Spinal cord (tissue), 10 donors: ENCODE results near the gene BAHD1. TPM values are rescaled to one million over a fixed set of nuclear protein-coding genes. Genes with fewer than 3 reads are reported as not detected.

Source experiments
- DNase-seq, 6 donors: peaks; one replicate each; pipeline versions ENCODE4 v3.0.0 to v3.0.0-alpha.2; 2013 to 2015; ENCODE audit warnings: low spot score in 6 of 6, low read depth in 4 of 6
- H3K27ac ChIP-seq: one replicate; pipeline ENCODE4 v1.5.1; 2013; ENCODE audit warnings: low read depth, low read length, control low read depth
- H3K27me3 ChIP-seq: one replicate; pipeline ENCODE4 v1.6.1; 2013; ENCODE audit warnings: low read length; ENCODE audit not compliant: control insufficient read depth, insufficient read depth
- H3K36me3 ChIP-seq: one replicate; pipeline ENCODE4 v1.6.1; 2013; ENCODE audit warnings: low read length; ENCODE audit not compliant: control insufficient read depth, insufficient read depth
- H3K4me1 ChIP-seq: one replicate; pipeline ENCODE4 v1.6.1; 2013; ENCODE audit warnings: low read length; ENCODE audit not compliant: control insufficient read depth, insufficient read depth
- H3K4me3 ChIP-seq: one replicate; pipeline ENCODE4 v1.5.1; 2013; ENCODE audit warnings: low read depth, low read length, control low read depth
- H3K9me3 ChIP-seq: one replicate; pipeline ENCODE4 v1.6.1; 2013; ENCODE audit warnings: low read length; ENCODE audit not compliant: control insufficient read depth, insufficient read depth
- WGBS: methylation state at CpG from one replicate; pipeline ENCODE4 v1.1.5; 2013; ENCODE audit warnings: missing lambda C conversion rate; ENCODE audit not compliant: insufficient coverage; 5-methylcytosine and 5-hydroxymethylcytosine counted together
- polyA plus RNA-seq, 2 donors: library from polyadenylated mRNA; unstranded; fragments of 120-200 nt; gene quantifications; one replicate each; pipeline ENCODE4 v1.2.1, GENCODE V29; 2013; ENCODE audit not compliant: insufficient read length in 2 of 2
- total RNA-seq, 2 donors: library from RNA; depleted of rRNA in 1 of 2; stranded (reverse); fragments of 120-200 nt in 1 of 2; fragments of >200 nt in 1 of 2; gene quantifications; one replicate each; pipeline versions ENCODE4 v1.2.3 to v1.2.4, GENCODE V29; 2013 to 2014
- donor health status: healthy.

BAHD1 gene
- total and polyA plus RNA-seq, 4 donors = 6.2 to 25.3 (median 18.7) TPM

- no peak for DNase-seq
- Histone ChIP-seq H3K4me1 (peaks cover 19% of the 10 kb centered on the region), H3K4me3 (no peak overlapping the region), H3K27ac (no peak overlapping the region), H3K36me3 (peaks cover 69% of the 10 kb centered on the region), H3K27me3 (no peaks in the 10 kb centered on the region), H3K9me3 (no peaks in the 10 kb centered on the region)
- 100% methylated on average over 1 of the region's 11 CpGs for WGBS
These were observed 30.3 kb upstream of the BAHD1 start for GRCh38 chr15:40410476-40410875.

GRCh38 chr15:40412095-40412759 lies 28.5 kb upstream of the BAHD1 start:
- H3K27me3 ChIP-seq = no peaks in the 10 kb centered on the region
- 88% methylated on average over 7 of the region's 7 CpGs for WGBS
- H3K27ac ChIP-seq = no peak overlapping the region
- H3K4me1 ChIP-seq = peaks cover 6% of the 10 kb centered on the region
- peaks cover 83% of the 10 kb centered on the region for H3K36me3 ChIP-seq
- no peak overlapping the region for H3K4me3 ChIP-seq
- DNase-seq = no peak
- no peaks in the 10 kb centered on the region for H3K9me3 ChIP-seq

- H3K4me1 ChIP-seq = no peaks in the 10 kb centered on the region
- DNase-seq = no peak
- no peak overlapping the region for H3K27ac ChIP-seq
- 98% methylated on average over 7 of the region's 9 CpGs for WGBS
- no peaks in the 10 kb centered on the region for H3K9me3 ChIP-seq
- no peaks in the 10 kb centered on the region for H3K27me3 ChIP-seq
- peaks cover 85% of the 10 kb centered on the region for H3K36me3 ChIP-seq
- H3K4me3 ChIP-seq = no peak overlapping the region
These were observed 27.7 kb upstream of the BAHD1 start for GRCh38 chr15:40413036-40413435.

GRCh38 chr15:40414816-40415215 lies 25.9 kb upstream of the BAHD1 start:
- DNase-seq = no peak
- Histone ChIP-seq H3K4me1 (no peaks in the 10 kb centered on the region), H3K27me3 (no peaks in the 10 kb centered on the region), H3K9me3 (no peaks in the 10 kb centered on the region), H3K27ac (no peak overlapping the region), H3K36me3 (peaks cover 78% of the 10 kb centered on the region), H3K4me3 (no peak overlapping the region)
- WGBS = 91% methylated on average over 6 of the region's 7 CpGs

- no peak overlapping the region for H3K4me3 ChIP-seq
- peaks cover 79% of the 10 kb centered on the region for H3K36me3 ChIP-seq
- H3K27ac ChIP-seq = no peak overlapping the region
- no peaks in the 10 kb centered on the region for H3K27me3 ChIP-seq
- 99% methylated on average over 10 of the region's 10 CpGs for WGBS
- no peak for DNase-seq
- H3K9me3 ChIP-seq = no peaks in the 10 kb centered on the region
- H3K4me1 ChIP-seq = no peaks in the 10 kb centered on the region
These were observed 25.5 kb upstream of the BAHD1 start for GRCh38 chr15:40415226-40415625.

- Histone ChIP-seq H3K9me3 (no peaks in the 10 kb centered on the region), H3K36me3 (peaks cover 71% of the 10 kb centered on the region), H3K27me3 (no peaks in the 10 kb centered on the region), H3K4me1 (no peaks in the 10 kb centered on the region), H3K4me3 (no peak overlapping the region), H3K27ac (no peak overlapping the region)
- no peak for DNase-seq
- WGBS = 95% methylated on average over 12 of the region's 14 CpGs
These were observed 24.7 kb upstream of the BAHD1 start for GRCh38 chr15:40416056-40416455.

DNA sequence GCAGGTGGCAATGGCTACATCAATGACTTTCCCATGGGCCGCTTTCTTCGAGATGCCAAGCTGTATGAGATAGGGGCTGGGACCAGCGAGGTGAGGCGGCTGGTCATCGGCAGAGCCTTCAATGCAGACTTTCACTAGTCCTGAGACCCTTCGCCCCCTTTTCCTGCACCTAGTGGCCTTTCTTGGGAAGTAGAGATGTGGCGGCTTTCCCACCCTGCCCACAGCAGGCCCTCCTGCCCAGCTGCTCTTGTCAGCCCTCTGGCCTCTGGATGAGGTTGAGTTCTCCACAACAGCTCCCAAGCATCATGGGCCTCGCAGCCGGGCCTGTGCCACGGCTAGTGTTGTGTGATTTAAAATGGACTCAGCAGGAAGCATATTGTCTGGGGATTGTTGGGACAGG lies 22.6 kb upstream of the BAHD1 start:
- H3K36me3 ChIP-seq = peaks cover 52% of the 10 kb centered on the region

GRCh38 chr15:40420071-40420713 lies 20.6 kb upstream of the BAHD1 start:
- WGBS = 81% methylated on average over 6 of the region's 11 CpGs
- H3K4me1 ChIP-seq = peaks cover 6% of the 10 kb centered on the region
- H3K9me3 ChIP-seq = no peaks in the 10 kb centered on the region
- no peaks in the 10 kb centered on the region for H3K27me3 ChIP-seq
- no peak overlapping the region for H3K4me3 ChIP-seq
- DNase-seq = no peak
- H3K27ac ChIP-seq = no peak overlapping the region
- peaks cover 35% of the 10 kb centered on the region for H3K36me3 ChIP-seq

More for the DNA sequence above, 22.6 kb upstream of the BAHD1 start:
- no peaks in the 10 kb centered on the region for H3K9me3 ChIP-seq
- DNase-seq = no peak
- no peak overlapping the region for H3K27ac ChIP-seq
- H3K4me1 ChIP-seq = peaks cover 6% of the 10 kb centered on the region
- WGBS = 93% methylated on average over 7 of the region's 10 CpGs
- no peak overlapping the region for H3K4me3 ChIP-seq
- H3K27me3 ChIP-seq = no peaks in the 10 kb centered on the region

DNA sequence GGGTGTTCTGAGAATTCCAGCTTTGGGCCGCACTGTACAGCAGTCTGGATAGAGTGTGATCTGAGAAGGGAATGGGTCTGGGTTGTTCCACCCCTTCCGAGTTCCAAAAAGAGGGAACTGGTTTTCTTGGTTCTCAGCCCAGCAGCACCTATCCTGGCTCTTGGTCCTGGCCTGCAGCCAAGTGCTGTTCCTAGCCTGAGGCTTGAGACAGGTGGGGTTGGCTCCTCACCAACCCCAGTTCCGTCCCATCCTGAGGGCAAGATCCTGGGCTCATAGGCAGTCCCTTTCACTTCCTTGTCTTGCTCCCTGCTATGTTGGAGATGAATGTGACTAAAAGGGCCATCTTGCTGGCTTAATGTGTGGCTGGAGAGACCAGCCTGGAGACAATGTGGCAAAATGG lies 20.0 kb upstream of the BAHD1 start:
- peaks cover 29% of the 10 kb centered on the region for H3K36me3 ChIP-seq
- H3K4me3 ChIP-seq = no peak overlapping the region
- H3K4me1 ChIP-seq = peaks cover 6% of the 10 kb centered on the region
- no peak for DNase-seq
- 50% methylated on average over 1 of the region's 3 CpGs for WGBS
- H3K27me3 ChIP-seq = no peaks in the 10 kb centered on the region
- no peak overlapping the region for H3K27ac ChIP-seq
- H3K9me3 ChIP-seq = no peaks in the 10 kb centered on the region
